ENCODE measurements around the gene PDE11A. TPM values are rescaled to one million over a fixed set of nuclear protein-coding genes. Genes with fewer than 3 reads are reported as not detected.
A peak's percentile ranks its signal among the peaks of the same experiment; 100 is the strongest.

Gene PDE11A
- total and polyA plus RNA-seq, 3 donors from 2014 or later, result 2.2 to 7.8 (median 3.3) TPM

- no peaks in the 10 kb centered on the region for H3K27me3 ChIP-seq
- H3K4me1 ChIP-seq, result peaks cover 24% of the 10 kb centered on the region
- DNase-seq, result no peak
- intact Hi-C loops (cut with DNase I; ENCODE audit: low total_unique reads), result no loop called here
- H3K36me3 ChIP-seq (ENCODE audit: low read depth, missing control alignments), result no peaks in the 10 kb centered on the region
- WGBS, 2 donors, result 71 to 81% methylated on average over 4 of the region's 4 CpGs
- H3K9me3 ChIP-seq, result no peaks in the 10 kb centered on the region
- no peak overlapping the region for H3K27ac ChIP-seq
- H3K4me3 ChIP-seq, result no peak overlapping the region
- TF ChIP-seq CTCF (IDR thresholded peaks at IDR 0.05) (no peak), POLR2A (IDR thresholded peaks at IDR 0.05) (no peak)
Measured at GRCh38 chr2:177756336-177756735, 316.2 kb downstream of the PDE11A start.

GRCh38 chr2:177754492-177754873 lies 318.1 kb downstream of the PDE11A start:
- no peaks in the 10 kb centered on the region for H3K9me3 ChIP-seq
- TF ChIP-seq CTCF (IDR thresholded peaks at IDR 0.05), result no peak
- no peak for TF ChIP-seq POLR2A (IDR thresholded peaks at IDR 0.05)
- peaks cover 24% of the 10 kb centered on the region for H3K4me1 ChIP-seq
- H3K4me3 ChIP-seq, result no peak overlapping the region
- no peaks in the 10 kb centered on the region for H3K27me3 ChIP-seq
- H3K27ac ChIP-seq, result peak overlapping the region; percentile 52 to 71
- 28 to 38% methylated on average over 4 of the region's 4 CpGs for WGBS, 2 donors
- no peaks in the 10 kb centered on the region for H3K36me3 ChIP-seq (ENCODE audit: low read depth, missing control alignments)
- intact Hi-C loops (cut with DNase I; ENCODE audit: low total_unique reads), result no loop called here
- DNase-seq, result peak; percentile 59

DNA sequence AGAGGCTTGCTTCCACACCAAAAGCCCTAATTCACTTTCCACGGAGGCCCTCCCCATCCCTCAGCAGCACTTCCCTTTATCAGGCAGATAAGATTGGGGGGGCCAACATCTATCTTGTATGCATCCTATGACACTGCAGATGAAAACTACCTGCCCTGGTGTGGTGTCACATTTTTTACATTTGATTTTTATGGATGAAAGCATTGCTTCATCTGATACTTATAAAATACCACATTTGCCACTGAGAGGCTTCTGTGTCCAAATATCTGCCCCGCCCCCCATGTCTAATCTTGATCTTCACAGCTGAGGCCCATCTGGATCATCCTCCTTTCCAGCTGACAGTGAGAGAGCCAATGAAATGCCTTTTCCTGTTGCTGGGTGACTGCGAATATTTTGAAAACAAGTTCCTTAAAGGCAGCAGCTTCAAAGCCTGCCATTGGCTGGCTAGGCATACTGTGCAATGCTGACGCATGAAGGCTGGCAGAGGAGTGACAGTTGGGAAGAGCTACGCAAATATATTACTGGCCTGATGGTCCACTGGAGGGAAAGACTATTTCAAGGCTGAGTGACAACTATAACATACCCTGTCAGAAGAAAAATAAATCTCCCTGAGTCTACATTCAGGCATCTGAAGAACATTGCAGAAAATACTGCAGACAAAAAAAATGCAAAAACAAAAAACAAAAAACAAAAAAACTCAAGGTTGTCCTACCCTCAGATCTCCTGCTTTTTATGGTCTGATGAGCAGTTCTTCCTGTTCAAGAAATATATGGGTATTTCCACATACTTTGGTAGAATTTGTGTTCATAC lies 318.7 kb downstream of the PDE11A start:
- intact Hi-C loops (cut with DNase I; ENCODE audit: low total_unique reads), result no loop called here
- TF ChIP-seq CTCF (IDR thresholded peaks at IDR 0.05) (no peak), POLR2A (IDR thresholded peaks at IDR 0.05) (no peak)
- Histone ChIP-seq H3K9me3 (no peaks in the 10 kb centered on the region), H3K27ac (peak overlapping the region; percentile 52 to 71), H3K27me3 (no peaks in the 10 kb centered on the region), H3K4me1 (peaks cover 24% of the 10 kb centered on the region), H3K4me3 (no peak overlapping the region), H3K36me3 (ENCODE audit: low read depth, missing control alignments) (no peaks in the 10 kb centered on the region)
- WGBS, 2 donors, result 39 to 45% methylated on average over 5 of the region's 5 CpGs
- peak; percentile 81 for DNase-seq

DNA sequence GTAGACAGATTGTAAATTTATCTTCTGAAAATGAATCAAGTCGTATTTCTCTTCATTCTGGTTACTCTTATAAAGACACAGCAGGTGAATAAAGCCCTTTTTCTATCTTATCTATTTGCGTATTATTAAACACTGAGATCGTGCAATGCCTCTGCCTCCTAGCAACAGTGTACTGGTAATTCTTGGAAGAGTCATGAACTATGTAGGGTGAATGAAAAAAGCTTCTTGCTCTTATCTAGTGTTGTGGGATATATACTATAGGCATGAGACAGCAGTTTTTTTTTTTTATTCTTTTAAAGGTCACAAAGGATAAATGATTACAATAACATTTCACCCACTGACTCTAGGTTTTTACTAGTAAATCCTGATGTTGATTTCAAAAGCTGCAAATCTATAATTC lies 324.2 kb downstream of the PDE11A start:
- no peak overlapping the region for H3K4me3 ChIP-seq
- no peaks in the 10 kb centered on the region for H3K9me3 ChIP-seq
- no peaks in the 10 kb centered on the region for H3K36me3 ChIP-seq (ENCODE audit: low read depth, missing control alignments)
- no peak for DNase-seq
- H3K27me3 ChIP-seq, result no peaks in the 10 kb centered on the region
- H3K27ac ChIP-seq, result no peak overlapping the region
- 71 to 76% methylated on average over 3 of the region's 3 CpGs for WGBS, 2 donors
- intact Hi-C loops (cut with DNase I; ENCODE audit: low total_unique reads), result loop anchor here (10.0 kb wide), 1 partner anchor 414 kb away; no protein-coding TSS in a partner anchor
- H3K4me1 ChIP-seq, result peaks cover 2% of the 10 kb centered on the region
- TF ChIP-seq CTCF (IDR thresholded peaks at IDR 0.05) (no peak), POLR2A (IDR thresholded peaks at IDR 0.05) (no peak)

DNA sequence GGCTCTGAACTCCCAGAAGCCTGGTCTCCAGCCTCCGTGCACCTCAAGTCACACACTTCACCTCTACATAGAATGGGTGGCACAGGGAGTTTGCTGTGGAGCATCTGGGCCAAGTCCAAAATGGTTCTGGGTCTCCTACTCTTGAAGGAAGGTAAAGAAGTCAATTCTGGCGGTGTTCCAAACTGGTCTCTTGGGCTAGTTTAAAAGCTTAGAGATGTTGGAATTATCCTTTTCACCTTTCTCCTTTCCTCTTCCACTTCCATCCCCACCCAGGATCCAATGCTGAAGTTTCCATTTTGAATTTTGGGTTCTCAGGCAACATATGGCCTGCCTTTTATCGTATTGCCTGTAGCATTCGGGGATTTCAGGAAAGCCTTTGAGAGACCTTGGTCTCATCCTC lies 325.2 kb downstream of the PDE11A start:
- H3K27ac ChIP-seq, result no peak overlapping the region
- no peaks in the 10 kb centered on the region for H3K27me3 ChIP-seq
- no peaks in the 10 kb centered on the region for H3K36me3 ChIP-seq (ENCODE audit: low read depth, missing control alignments)
- no peak for DNase-seq
- no peak for TF ChIP-seq POLR2A (IDR thresholded peaks at IDR 0.05)
- no peak for TF ChIP-seq CTCF (IDR thresholded peaks at IDR 0.05)
- H3K4me3 ChIP-seq, result no peak overlapping the region
- peaks cover 1% of the 10 kb centered on the region for H3K4me1 ChIP-seq
- H3K9me3 ChIP-seq, result no peaks in the 10 kb centered on the region
- WGBS, 2 donors, result 97 to 98% methylated on average over 4 of the region's 4 CpGs
- intact Hi-C loops (cut with DNase I; ENCODE audit: low total_unique reads), result loop anchor here (10.0 kb wide), 1 partner anchor 413 kb away; no protein-coding TSS in a partner anchor
